GM10847 (cell line): ENCODE measurements around the gene PLD4.

Source experiments
- POLR2A ChIP-seq: IDR thresholded peaks from 2 replicates; pipeline ENCODE4 v1.6.1; 2011; ENCODE audit not compliant: insufficient read length; ENCODE audit errors: extremely low read depth

Gene PLD4

GRCh38 chr14:104882991-104883660 lies 41.6 kb upstream of the PLD4 start:
- TF ChIP-seq POLR2A: no peak

- no peak for TF ChIP-seq POLR2A
Measured at GRCh38 chr14:104883681-104884361, 40.9 kb upstream of the PLD4 start.

GRCh38 chr14:104885031-104885972 lies 39.4 kb upstream of the PLD4 start:
- no peak for TF ChIP-seq POLR2A

- no peak for TF ChIP-seq POLR2A
Measured at GRCh38 chr14:104885973-104886689, 38.5 kb upstream of the PLD4 start.

DNA sequence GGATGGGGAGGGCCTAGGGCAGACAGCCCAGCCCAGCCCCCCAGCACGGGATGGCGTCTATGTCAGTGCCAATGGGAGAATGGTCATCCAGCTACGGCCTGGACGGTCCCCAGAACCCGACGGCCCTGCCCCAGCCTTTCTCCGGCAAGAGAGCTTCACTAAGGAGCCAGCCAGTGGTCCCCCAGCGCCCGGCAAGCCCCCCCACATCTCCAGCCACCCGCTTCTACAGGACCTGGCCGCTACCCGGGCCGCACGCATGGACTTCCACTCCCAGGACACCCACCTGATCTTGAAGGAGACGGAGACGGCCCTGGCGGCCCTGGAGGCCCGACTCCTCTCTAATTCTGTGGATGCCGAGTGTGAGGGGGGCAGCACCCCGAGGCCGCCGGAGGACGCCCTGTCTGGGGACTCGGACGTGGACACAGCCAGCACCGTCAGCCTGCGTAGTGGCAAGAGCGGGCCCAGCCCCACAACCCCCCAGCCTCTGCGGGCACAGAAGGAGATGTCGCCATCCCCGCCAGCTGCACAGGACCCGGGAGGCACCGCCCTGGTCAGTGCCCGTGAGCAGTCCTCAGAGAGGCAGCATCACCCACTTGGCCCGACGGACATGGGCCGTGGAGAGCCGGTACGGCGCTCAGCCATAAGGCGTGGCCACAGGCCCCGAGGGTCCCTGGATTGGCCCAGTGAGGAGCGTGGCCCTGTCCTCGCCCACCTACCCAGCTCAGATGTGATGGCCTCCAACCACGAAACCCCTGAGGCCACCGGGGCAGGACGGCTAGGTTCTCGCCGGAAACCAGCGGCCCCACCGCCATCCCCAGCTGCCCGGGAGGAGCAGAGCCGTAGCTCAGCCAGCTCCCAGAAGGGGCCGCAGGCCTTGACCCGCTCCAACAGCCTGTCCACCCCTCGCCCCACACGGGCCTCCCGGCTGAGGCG lies 37.7 kb upstream of the PLD4 start:
- no peak for TF ChIP-seq POLR2A

GRCh38 chr14:104887623-104888488 lies 36.8 kb upstream of the PLD4 start:
- no peak for TF ChIP-seq POLR2A

GRCh38 chr14:104888489-104889374 lies 35.9 kb upstream of the PLD4 start:
- no peak for TF ChIP-seq POLR2A

DNA sequence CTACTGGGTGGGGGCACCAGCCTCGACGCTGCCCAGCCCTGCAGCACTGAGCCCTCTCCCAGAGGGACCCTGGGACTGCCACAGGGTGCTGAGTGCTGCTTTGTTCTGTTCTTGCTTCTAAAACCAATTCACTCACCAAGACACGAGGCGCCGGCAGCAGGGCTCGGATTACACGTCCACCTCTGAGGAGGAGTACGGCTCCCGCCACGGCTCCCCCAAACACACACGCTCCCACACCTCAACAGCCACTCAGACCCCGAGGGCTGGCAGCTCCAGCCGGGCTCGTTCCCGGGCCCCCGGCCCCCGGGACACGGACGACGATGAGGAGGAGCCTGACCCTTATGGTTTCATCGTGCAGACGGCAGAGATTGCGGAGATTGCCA lies 35.3 kb upstream of the PLD4 start:
- TF ChIP-seq POLR2A: no peak

DNA sequence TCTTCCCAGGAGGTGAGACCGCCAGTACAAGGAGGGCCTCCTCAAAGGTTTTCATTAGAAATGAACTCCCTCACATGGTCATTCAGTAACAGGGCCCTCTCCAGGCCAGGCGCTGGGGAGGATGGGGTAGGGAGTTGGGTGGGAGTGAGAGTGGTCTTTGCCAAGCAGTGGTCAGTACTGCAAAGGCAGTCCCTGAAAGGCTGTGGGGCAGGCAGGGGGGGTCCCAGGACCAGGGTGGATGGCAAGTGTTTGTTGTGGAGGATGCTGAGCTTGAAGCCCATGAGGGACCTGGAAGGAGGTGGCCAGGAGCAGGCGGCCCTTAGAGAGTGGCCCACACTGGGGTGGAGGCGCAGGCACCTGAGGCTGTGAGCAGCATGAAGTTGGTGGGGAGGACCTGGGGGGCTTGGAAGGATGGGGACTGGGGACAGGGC lies 33.5 kb upstream of the PLD4 start:
- no peak for TF ChIP-seq POLR2A

DNA sequence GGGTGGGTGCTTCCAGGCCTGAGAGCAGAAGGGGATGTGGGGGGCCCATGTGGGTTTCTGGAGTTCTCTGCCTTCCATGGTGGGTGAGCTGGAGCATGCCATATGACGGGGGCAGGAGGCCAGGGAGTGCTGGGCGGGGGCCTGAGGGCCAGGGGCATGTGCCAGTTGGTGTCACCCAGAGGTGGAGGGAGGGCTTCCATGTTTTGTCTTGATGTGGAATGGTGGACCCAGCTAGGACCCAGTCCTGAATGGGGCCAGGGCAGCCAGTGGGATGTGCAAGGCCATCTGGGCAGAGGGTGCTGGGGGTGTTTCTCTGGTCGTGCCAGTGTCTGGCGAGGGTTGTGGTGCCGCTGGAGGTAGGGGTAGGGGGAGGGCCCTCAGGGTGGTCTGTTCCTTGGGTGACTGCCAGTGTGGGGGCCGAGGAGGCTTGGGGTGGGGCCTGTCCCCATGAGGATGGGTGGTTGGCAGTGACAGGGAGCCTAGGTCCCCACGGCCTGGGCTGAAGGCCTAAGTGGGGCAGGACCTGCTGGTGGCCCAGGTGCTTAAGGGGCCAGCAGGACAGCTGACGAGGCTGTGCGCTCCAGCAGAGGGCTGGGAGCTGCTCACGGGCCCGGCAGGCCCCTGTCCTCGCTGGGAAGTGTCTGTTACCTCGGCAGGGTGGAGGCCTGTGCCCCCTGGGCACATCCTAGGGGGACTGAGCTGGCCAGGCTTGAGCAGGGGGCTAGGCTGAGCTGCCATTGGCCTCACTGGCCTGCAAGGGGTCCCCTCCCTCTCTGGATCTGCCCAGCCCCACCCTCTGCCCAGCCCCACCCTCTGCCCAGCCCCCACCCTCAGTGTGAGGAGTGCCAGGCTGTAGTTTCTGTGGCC lies 32.8 kb upstream of the PLD4 start:
- TF ChIP-seq POLR2A: no peak
